Effector CD4-positive, alpha-beta T cell (primary cell): ENCODE measurements around the gene RASAL1.
"Not testable (repeated sequence)": the region's sequence is repeated elsewhere in the genome, so short reads cannot be mapped to it uniquely, and the experiment has no call there.

Source experiments
- DNase-seq: peaks from one replicate; pipeline ENCODE4 v3.0.0-alpha.2; 2020

Gene RASAL1

GRCh38 chr12:113161415-113162016 lies 26.0 kb upstream of the RASAL1 start:
- no peak for DNase-seq

- DNase-seq = no peak
Measured at GRCh38 chr12:113159937-113160336, 24.4 kb upstream of the RASAL1 start.

GRCh38 chr12:113158439-113159203 lies 23.1 kb upstream of the RASAL1 start:
- no peak for DNase-seq

- DNase-seq = no peak
Measured at GRCh38 chr12:113157218-113157859, 21.8 kb upstream of the RASAL1 start.

GRCh38 chr12:113155646-113156045 lies 20.1 kb upstream of the RASAL1 start:
- no peak for DNase-seq

- no peak for DNase-seq
Measured at GRCh38 chr12:113155060-113155459, 19.5 kb upstream of the RASAL1 start.

- no peak for DNase-seq
Measured at GRCh38 chr12:113154351-113154973, 18.9 kb upstream of the RASAL1 start.

GRCh38 chr12:113152835-113153814 lies 17.6 kb upstream of the RASAL1 start:
- DNase-seq = peak; percentile 58

GRCh38 chr12:113152196-113152834 lies 16.8 kb upstream of the RASAL1 start:
- no peak for DNase-seq

GRCh38 chr12:113151655-113152054 lies 16.1 kb upstream of the RASAL1 start:
- DNase-seq = no peak

GRCh38 chr12:113149361-113150150 lies 14.0 kb upstream of the RASAL1 start, which contains the start of gene CFAP73:
Gene CFAP73, plus strand, starts transcription at chr12:113149724. Its CDS starts 134 bp downstream, at chr12:113149858.
- DNase-seq = no peak

GRCh38 chr12:113146999-113147398 lies 11.4 kb upstream of the RASAL1 start:
- no peak for DNase-seq

- DNase-seq = no peak
Measured at GRCh38 chr12:113145720-113146551, 10.4 kb upstream of the RASAL1 start.

GRCh38 chr12:113144806-113145205 lies 9.2 kb upstream of the RASAL1 start:
- DNase-seq = no peak

- DNase-seq = no peak
Measured at GRCh38 chr12:113143959-113144358, 8.4 kb upstream of the RASAL1 start.

GRCh38 chr12:113142886-113143332 lies 7.3 kb upstream of the RASAL1 start:
- DNase-seq = no peak

GRCh38 chr12:113142173-113142885 lies 6.8 kb upstream of the RASAL1 start:
- DNase-seq = no peak

- DNase-seq = not testable (repeated sequence)
Measured at GRCh38 chr12:113141716-113142115, 6.2 kb upstream of the RASAL1 start.

GRCh38 chr12:113140706-113141105 lies 5.1 kb upstream of the RASAL1 start:
- DNase-seq = no peak
